Smooth muscle cell (in vitro differentiated cells): Measurements from ENCODE around the gene OAS3. TPM values are rescaled to one million over a fixed set of nuclear protein-coding genes. Genes with fewer than 3 reads are reported as not detected.

Experiments
- DNase-seq: peaks from one replicate; lab custom pipeline; 2025; ENCODE audit not compliant: unreplicated experiment; lab: John Stamatoyannopoulos, UW
- H2AFZ ChIP-seq: fragments of 200-600 bp; sonication (generic); 2 replicates; pipeline ENCODE4 v1.6.0; 2016; ENCODE audit warnings: antibody characterized with exemption, low read depth, mild to moderate bottlenecking
- H3F3A ChIP-seq: fragments of 200-600 bp; sonication (generic); 2 replicates; pipeline ENCODE4 v1.6.0; 2017; ENCODE audit warnings: antibody characterized with exemption, low read depth
- H3K27ac ChIP-seq: fragments of 200-600 bp; sonication (generic); 2 replicates; pipeline ENCODE4 v1.5.1; 2016; ENCODE audit warnings: low read depth, mild to moderate bottlenecking
- H3K27me3 ChIP-seq: fragments of 200-600 bp; sonication (generic); 2 replicates; pipeline ENCODE4 v1.6.1; 2016; ENCODE audit warnings: low read depth, mild to moderate bottlenecking
- H3K36me3 ChIP-seq: fragments of 200-600 bp; sonication (generic); 2 replicates; pipeline ENCODE4 v1.5.1; 2016; ENCODE audit warnings: low read depth
- H3K4me1 ChIP-seq: fragments of 200-600 bp; sonication (generic); 2 replicates; pipeline ENCODE4 v1.5.1; 2016; ENCODE audit warnings: low read depth
- H3K4me2 ChIP-seq: fragments of 200-600 bp; sonication (generic); 2 replicates; pipeline ENCODE4 v1.6.0; 2016; ENCODE audit warnings: mild to moderate bottlenecking
- H3K4me3 ChIP-seq: fragments of 200-600 bp; sonication (generic); 2 replicates; pipeline ENCODE4 v1.5.1; 2016; ENCODE audit warnings: mild to moderate bottlenecking
- H3K79me2 ChIP-seq: fragments of 200-600 bp; sonication (generic); 2 replicates; pipeline ENCODE4 v1.6.0; 2016; ENCODE audit warnings: low read depth, mild to moderate bottlenecking
- H3K9ac ChIP-seq: fragments of 200-600 bp; sonication (generic); 2 replicates; pipeline ENCODE4 v1.6.0; 2016; ENCODE audit warnings: low read depth
- H3K9me3 ChIP-seq: fragments of 200-600 bp; sonication (generic); replicated peaks from 2 replicates; pipeline ENCODE4 v1.5.1; 2016; ENCODE audit warnings: low read depth
- H4K20me1 ChIP-seq: fragments of 200-600 bp; sonication (generic); 2 replicates; pipeline ENCODE4 v1.6.0; 2016; ENCODE audit warnings: low read depth
- WGBS: methylation state at CpG from one replicate; pipeline ENCODE4 v1.1.7; 2016; ENCODE audit warnings: low lambda C conversion rate; 5-methylcytosine and 5-hydroxymethylcytosine counted together
- polyA plus RNA-seq: library from polyadenylated mRNA; unstranded; fragments of >200 nt; fragmentation: Nextera tagmentation; extraction: Ambion mirVana; gene quantifications from 2 replicates; pipeline ENCODE4 v1.2.1, GENCODE V29; 2016
- total RNA-seq: library from RNA; depleted of rRNA; stranded (reverse); fragments of >200 nt; gene quantifications from 2 replicates; pipeline ENCODE4 v1.2.3, GENCODE V29; 2014
- TF ChIP-seq, protein P1 (sequence below): fragments of 200-600 bp; sonication (generic); IDR thresholded peaks from 2 replicates; pipeline ENCODE4 v1.5.1; 2017; ENCODE audit warnings: borderline replicate concordance, mild to moderate bottlenecking, antibody characterized with exemption; ENCODE audit not compliant: insufficient read depth, poor library complexity, severe bottlenecking

Gene OAS3
- total and polyA plus RNA-seq, 2 experiments from 2014 or later = 1.1 TPM; not detected in 1

DNA sequence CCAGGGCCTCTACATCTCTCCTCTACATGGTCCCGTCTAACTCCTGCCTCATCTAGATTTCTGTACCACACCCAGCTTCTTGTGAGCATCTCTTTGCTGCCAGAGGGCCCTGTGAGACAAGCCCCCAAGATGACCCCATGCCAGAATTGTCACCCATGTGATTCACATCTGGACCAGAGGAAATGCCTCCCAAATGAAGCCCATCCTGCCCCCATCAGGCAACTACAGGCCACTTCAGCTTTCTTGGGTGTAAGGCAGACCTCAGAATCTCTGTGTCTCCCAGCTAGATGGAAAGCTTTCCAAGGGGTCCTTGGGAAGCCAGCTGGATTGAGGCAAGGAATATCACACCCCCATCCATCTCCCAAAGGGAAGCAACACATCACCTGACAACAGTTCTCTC is 9.3 kb upstream of the OAS3 start:
- Histone ChIP-seq H3K79me2 (no peaks in the 10 kb centered on the region), H3K4me1 (no peaks in the 10 kb centered on the region), H3K27me3 (no peaks in the 10 kb centered on the region), H3K9ac (no peak overlapping the region), H3K4me2 (no peak overlapping the region), H3F3A (no peaks in the 10 kb centered on the region), H3K27ac (no peak overlapping the region), H3K36me3 (no peaks in the 10 kb centered on the region), H2AFZ (no peak overlapping the region), H3K9me3 (no peaks in the 10 kb centered on the region), H3K4me3 (no peak overlapping the region), H4K20me1 (no peaks in the 10 kb centered on the region)
- TF ChIP-seq, protein P1, sequence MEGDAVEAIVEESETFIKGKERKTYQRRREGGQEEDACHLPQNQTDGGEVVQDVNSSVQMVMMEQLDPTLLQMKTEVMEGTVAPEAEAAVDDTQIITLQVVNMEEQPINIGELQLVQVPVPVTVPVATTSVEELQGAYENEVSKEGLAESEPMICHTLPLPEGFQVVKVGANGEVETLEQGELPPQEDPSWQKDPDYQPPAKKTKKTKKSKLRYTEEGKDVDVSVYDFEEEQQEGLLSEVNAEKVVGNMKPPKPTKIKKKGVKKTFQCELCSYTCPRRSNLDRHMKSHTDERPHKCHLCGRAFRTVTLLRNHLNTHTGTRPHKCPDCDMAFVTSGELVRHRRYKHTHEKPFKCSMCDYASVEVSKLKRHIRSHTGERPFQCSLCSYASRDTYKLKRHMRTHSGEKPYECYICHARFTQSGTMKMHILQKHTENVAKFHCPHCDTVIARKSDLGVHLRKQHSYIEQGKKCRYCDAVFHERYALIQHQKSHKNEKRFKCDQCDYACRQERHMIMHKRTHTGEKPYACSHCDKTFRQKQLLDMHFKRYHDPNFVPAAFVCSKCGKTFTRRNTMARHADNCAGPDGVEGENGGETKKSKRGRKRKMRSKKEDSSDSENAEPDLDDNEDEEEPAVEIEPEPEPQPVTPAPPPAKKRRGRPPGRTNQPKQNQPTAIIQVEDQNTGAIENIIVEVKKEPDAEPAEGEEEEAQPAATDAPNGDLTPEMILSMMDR = no peak
- no peak for DNase-seq
- 87% methylated on average over 1 of the region's 1 CpG for WGBS

GRCh38 chr12:112929715-112930114 is 8.6 kb upstream of the OAS3 start:
- Histone ChIP-seq H3K4me1 (no peaks in the 10 kb centered on the region), H3F3A (no peaks in the 10 kb centered on the region), H3K9ac (no peak overlapping the region), H2AFZ (no peak overlapping the region), H3K79me2 (no peaks in the 10 kb centered on the region), H3K27ac (no peak overlapping the region), H3K9me3 (no peaks in the 10 kb centered on the region), H3K27me3 (no peaks in the 10 kb centered on the region), H3K4me2 (no peak overlapping the region), H3K4me3 (no peak overlapping the region), H4K20me1 (no peaks in the 10 kb centered on the region), H3K36me3 (no peaks in the 10 kb centered on the region)
- DNase-seq = no peak
- WGBS = 96% methylated on average over 3 of the region's 3 CpGs
- TF ChIP-seq, protein P1 = no peak

GRCh38 chr12:112930350-112930749 is 7.9 kb upstream of the OAS3 start:
- no peaks in the 10 kb centered on the region for H3K27me3 ChIP-seq
- no peak overlapping the region for H3K4me3 ChIP-seq
- H3K36me3 ChIP-seq = no peaks in the 10 kb centered on the region
- H2AFZ ChIP-seq = no peak overlapping the region
- no peaks in the 10 kb centered on the region for H4K20me1 ChIP-seq
- WGBS = 84% methylated on average over 2 of the region's 2 CpGs
- H3K79me2 ChIP-seq = no peaks in the 10 kb centered on the region
- no peaks in the 10 kb centered on the region for H3K9me3 ChIP-seq
- TF ChIP-seq, protein P1 = no peak
- no peak overlapping the region for H3K27ac ChIP-seq
- no peak overlapping the region for H3K4me2 ChIP-seq
- DNase-seq = no peak
- H3F3A ChIP-seq = no peaks in the 10 kb centered on the region
- no peak overlapping the region for H3K9ac ChIP-seq
- H3K4me1 ChIP-seq = no peaks in the 10 kb centered on the region

- Histone ChIP-seq H3K79me2 (no peaks in the 10 kb centered on the region), H3K9me3 (no peaks in the 10 kb centered on the region), H3K4me1 (no peaks in the 10 kb centered on the region), H3K27ac (no peak overlapping the region), H3F3A (no peaks in the 10 kb centered on the region), H3K4me3 (no peak overlapping the region), H3K9ac (no peak overlapping the region), H3K36me3 (no peaks in the 10 kb centered on the region), H4K20me1 (no peaks in the 10 kb centered on the region), H2AFZ (no peak overlapping the region), H3K27me3 (peaks cover 10% of the 10 kb centered on the region), H3K4me2 (no peak overlapping the region)
- DNase-seq = no peak
- TF ChIP-seq, protein P1 = no peak
- WGBS = 75% methylated on average over 6 of the region's 6 CpGs
Observed at GRCh38 chr12:112932485-112933128, 5.7 kb upstream of the OAS3 start.
